Liver (tissue), 9 donors: ENCODE measurements around the gene ATAD3A. TPM values are rescaled to one million over a fixed set of nuclear protein-coding genes. Genes with fewer than 3 reads are reported as not detected.

ENCODE experiments used
- DNase-seq: peaks from one replicate; pipeline ENCODE4 v3.0.0-alpha.2; 2017; ENCODE audit warnings: low spot score
- H3K27ac ChIP-seq, 2 donors: one replicate each; pipeline ENCODE4 v1.7.0; 2013; ENCODE audit warnings: inconsistent platforms in 2 of 2, low read length in 2 of 2, control low read depth in 1 of 2, low read depth in 1 of 2, mild to moderate bottlenecking in 1 of 2
- H3K27me3 ChIP-seq, 4 donors: one replicate each; pipeline versions ENCODE4 v1.6.1 to v1.7.0; 2013; ENCODE audit warnings: low read length in 3 of 4, inconsistent platforms in 1 of 4, mild to moderate bottlenecking in 1 of 4, moderate library complexity in 1 of 4; ENCODE audit not compliant: control insufficient read depth in 4 of 4, insufficient read depth in 4 of 4
- H3K36me3 ChIP-seq, 4 donors: one replicate each; pipeline versions ENCODE4 v1.6.1 to v1.7.0; 2013; ENCODE audit warnings: low read length in 3 of 4, mild to moderate bottlenecking in 3 of 4, low read depth in 1 of 4, moderate library complexity in 1 of 4; ENCODE audit not compliant: control insufficient read depth in 4 of 4, insufficient read depth in 3 of 4
- H3K4me1 ChIP-seq, 4 donors: one replicate each; pipeline versions ENCODE4 v1.6.1 to v1.7.0; 2013; ENCODE audit warnings: low read length in 3 of 4, mild to moderate bottlenecking in 3 of 4, moderate library complexity in 1 of 4; ENCODE audit not compliant: control insufficient read depth in 4 of 4, insufficient read depth in 4 of 4
- H3K4me3 ChIP-seq, 3 donors: one replicate each; pipeline versions ENCODE4 v1.6.1 to v1.7.0; 2013; ENCODE audit warnings: low read length in 3 of 3, control low read depth in 1 of 3, low read depth in 1 of 3, mild to moderate bottlenecking in 1 of 3
- H3K9ac ChIP-seq, 2 donors: one replicate each; pipeline ENCODE4 v1.7.0; 2013; ENCODE audit warnings: low read length in 2 of 2, mild to moderate bottlenecking in 2 of 2, moderate library complexity in 2 of 2, control low read depth in 1 of 2, low read depth in 1 of 2
- H3K9me3 ChIP-seq, 4 donors: one replicate each; pipeline versions ENCODE4 v1.6.1 to v1.7.0; 2013; ENCODE audit warnings: low read length in 3 of 4; ENCODE audit not compliant: control insufficient read depth in 4 of 4
- ATF3 ChIP-seq: IDR thresholded peaks from 2 replicates; pipeline ENCODE4 v1.6.1; 2016; ENCODE audit warnings: antibody characterized with exemption
- CTCF ChIP-seq: fragments of 150-350 bp; IDR thresholded peaks from 2 replicates; pipeline ENCODE4 v1.5.1; 2017; ENCODE audit warnings: improper control_type of control experiment, low read depth, low read length; ENCODE audit not compliant: missing input control
- EGR1 ChIP-seq, 2 donors: IDR thresholded peaks; 2 replicates each; pipeline ENCODE4 v1.6.1; 2016 to 2018; ENCODE audit warnings: antibody characterized with exemption in 2 of 2, low read depth in 2 of 2
- FOXA1 ChIP-seq: IDR thresholded peaks from 2 replicates; pipeline ENCODE4 v1.6.1; 2016; ENCODE audit warnings: antibody characterized with exemption
- FOXA2 ChIP-seq: IDR thresholded peaks from 2 replicates; pipeline ENCODE4 v1.6.1; 2016; ENCODE audit warnings: antibody characterized with exemption
- GABPA ChIP-seq, 2 donors: IDR thresholded peaks in 1 of 2; conservative IDR thresholded peaks in 1 of 2; 2 replicates each; pipeline ENCODE4 v1.6.1; 2016; ENCODE audit warnings: antibody characterized with exemption in 2 of 2, mild to moderate bottlenecking in 1 of 2, moderate library complexity in 1 of 2
- HNF4G ChIP-seq: IDR thresholded peaks from 2 replicates; pipeline ENCODE4 v1.6.1; 2016; ENCODE audit warnings: antibody characterized with exemption
- JUND ChIP-seq, 2 donors: IDR thresholded peaks; 2 replicates each; pipeline ENCODE4 v1.6.1; 2016; ENCODE audit warnings: antibody characterized with exemption in 2 of 2
- RAD21 ChIP-seq, 2 donors: IDR thresholded peaks; 2 replicates each; pipeline ENCODE4 v1.6.1; 2016; ENCODE audit warnings: antibody characterized with exemption in 2 of 2, mild to moderate bottlenecking in 2 of 2
- RXRA ChIP-seq, 2 donors: IDR thresholded peaks; 2 replicates each; pipeline ENCODE4 v1.6.1; 2017 to 2018; ENCODE audit warnings: antibody characterized with exemption in 2 of 2, mild to moderate bottlenecking in 1 of 2
- SP1 ChIP-seq: IDR thresholded peaks from 2 replicates; pipeline ENCODE4 v1.6.1; 2018; ENCODE audit warnings: antibody characterized with exemption, mild to moderate bottlenecking
- TAF1 ChIP-seq: conservative IDR thresholded peaks from 2 replicates; pipeline ENCODE4 v1.6.1; 2016; ENCODE audit warnings: antibody characterized with exemption, mild to moderate bottlenecking
- ZBTB33 ChIP-seq: IDR thresholded peaks from 2 replicates; pipeline ENCODE4 v1.6.1; 2016; ENCODE audit warnings: antibody characterized with exemption
- whole genome bisulfite sequencing: extraction: QIAGEN DNeasy Blood & Tissue Kit; methylation state at CpG from one replicate; pipeline ENCODE4 v1.1.7; 2013; 5-methylcytosine and 5-hydroxymethylcytosine counted together
- polyA plus RNA-seq, 2 donors: library from polyadenylated mRNA; stranded (reverse) in 1 of 2; unstranded in 1 of 2; fragments of 200-250 nt in 1 of 2; fragments of >200 nt in 1 of 2; fragmentation: Nextera tagmentation in 1 of 2; extraction: Ambion mirVana in 1 of 2; gene quantifications; one replicate each; pipeline versions ENCODE4 v1.2.1 to v1.2.3, GENCODE V29; 2013 to 2015
- total RNA-seq, 2 donors: library from RNA; depleted of rRNA; stranded (reverse); fragments of >200 nt; gene quantifications; one replicate each; pipeline ENCODE4 v1.2.3, GENCODE V29; 2014
- donor health status: healthy.
- donor health status: healthy.
- donor health status: healthy.
- donor health status: healthy.
- donor health status: healthy.

ATAD3A gene
- total and polyA plus RNA-seq, 4 donors, result 7.2 to 20.0 (median 15.8) TPM

GRCh38 chr1:1528301-1529267 lies 16.6 kb downstream of the ATAD3A start:
- WGBS, result 96% methylated on average over 37 of the region's 37 CpGs
- TF ChIP-seq FOXA1 (no peak), RAD21 (IDR thresholded peaks at IDR 0.05) (no peak), RXRA (IDR thresholded peaks at IDR 0.05) (no peak), ZBTB33 (no peak), FOXA2 (no peak), JUND (IDR thresholded peaks at IDR 0.05) (no peak), SP1 (no peak), HNF4G (no peak)
- H3K27me3 ChIP-seq, result no peaks in the 10 kb centered on the region
- H3K4me3 ChIP-seq, result no peak overlapping the region
- H3K4me1 ChIP-seq, result peaks cover 0 to 5% (median 3%) of the 10 kb centered on the region in 4 donors
- peaks cover 0 to 22% (median 6%) of the 10 kb centered on the region in 4 donors for H3K36me3 ChIP-seq
- no peak overlapping the region for H3K27ac ChIP-seq
- H3K9me3 ChIP-seq, result peaks cover 0 to 2% (median 0%) of the 10 kb centered on the region in 4 donors
- DNase-seq, result no peak
- no peak overlapping the region for H3K9ac ChIP-seq

- no peak for DNase-seq
- Histone ChIP-seq H3K36me3 (peaks cover 0 to 22% (median 6%) of the 10 kb centered on the region in 4 donors), H3K27me3 (no peaks in the 10 kb centered on the region), H3K4me1 (peaks cover 0 to 5% (median 3%) of the 10 kb centered on the region in 4 donors), H3K4me3 (no peak overlapping the region), H3K9ac (no peak overlapping the region), H3K9me3 (peaks cover 0 to 2% (median 0%) of the 10 kb centered on the region in 4 donors), H3K27ac (no peak overlapping the region)
- no peak for TF ChIP-seq EGR1 (IDR thresholded peaks at IDR 0.05; ENCODE audit: low read depth in 2 of 2)
- no peak for TF ChIP-seq CTCF
- TF ChIP-seq HNF4G, result no peak
- TF ChIP-seq ATF3, result no peak
- TF ChIP-seq FOXA2, result no peak
- TF ChIP-seq GABPA (IDR thresholded peaks at IDR 0.05 in 1 of 2, conservative IDR thresholded peaks at IDR 0.05 in 1 of 2), result no peak
- TF ChIP-seq FOXA1, result no peak
- TF ChIP-seq TAF1, result no peak
- 98% methylated on average over 17 of the region's 18 CpGs for WGBS
Measured at GRCh38 chr1:1529321-1529720, 17.4 kb downstream of the ATAD3A start.
